Keratinocyte (primary cell): ENCODE results near the gene PITPNC1. TPM values are rescaled to one million over a fixed set of nuclear protein-coding genes. Genes with fewer than 3 reads are reported as not detected.

Source experiments
- DNase-seq: peaks from one replicate; pipeline ENCODE4 v3.0.0-alpha.2; 2011; ENCODE audit warnings: low read depth, missing footprints, low spot score
- FAIRE-seq: peaks from 2 replicates; lab custom pipeline; 2011; peaks lifted over from hg19 to GRCh38; lab: Jason Lieb, UNC
- H2AFZ ChIP-seq: 2 replicates; pipeline ENCODE4 v1.6.0; 2012; ENCODE audit warnings: low read length, control low read depth, inconsistent platforms; ENCODE audit not compliant: control insufficient read depth
- H3K27ac ChIP-seq: 2 replicates; pipeline ENCODE4 v1.5.1; 2011; ENCODE audit warnings: low read length; ENCODE audit not compliant: control insufficient read depth, insufficient read depth
- H3K27me3 ChIP-seq: 3 replicates; pipeline ENCODE4 v1.6.0; 2011; ENCODE audit warnings: low read length; ENCODE audit not compliant: control insufficient read depth, insufficient read depth; ENCODE audit errors: extremely low read depth
- H3K36me3 ChIP-seq, 2 experiments: 2 replicates in 1 of 2; 3 replicates in 1 of 2; pipeline ENCODE4 v1.5.1; 2011; ENCODE audit warnings: low read length in 2 of 2, mild to moderate bottlenecking in 1 of 2; ENCODE audit not compliant: control insufficient read depth in 2 of 2, insufficient read depth in 2 of 2; ENCODE audit errors: extremely low read depth in 1 of 2
- H3K4me1 ChIP-seq: 3 replicates; pipeline ENCODE4 v1.5.1; 2011; ENCODE audit warnings: low read length; ENCODE audit not compliant: control insufficient read depth, insufficient read depth; ENCODE audit errors: extremely low read depth
- H3K4me2 ChIP-seq: 3 replicates; pipeline ENCODE4 v1.6.0; 2011; ENCODE audit warnings: low read depth, low read length; ENCODE audit not compliant: control insufficient read depth, insufficient read depth; ENCODE audit errors: extremely low read depth
- H3K4me3 ChIP-seq, 3 experiments: fragments of 200-600 bp in 1 of 3; sonication (generic) in 1 of 3; 2 replicates in 2 of 3; 3 replicates in 1 of 3; pipeline ENCODE4 v1.5.1; 2011 to 2016; ENCODE audit warnings: low read length in 3 of 3, mild to moderate bottlenecking in 3 of 3, control low read depth in 2 of 3, inconsistent platforms in 1 of 3, low read depth in 1 of 3, mixed read lengths in 1 of 3, mixed run types in 1 of 3, moderate library complexity in 1 of 3; ENCODE audit not compliant: control insufficient read depth in 2 of 3, insufficient read depth in 2 of 3; ENCODE audit errors: extremely low read depth in 1 of 3
- H3K79me2 ChIP-seq: 2 replicates; pipeline ENCODE4 v1.6.0; 2012; ENCODE audit warnings: low read length; ENCODE audit not compliant: control insufficient read depth, insufficient read depth
- H3K9ac ChIP-seq: 3 replicates; pipeline ENCODE4 v1.6.0; 2011; ENCODE audit warnings: low read length; ENCODE audit not compliant: control insufficient read depth, insufficient read depth; ENCODE audit errors: extremely low read depth
- H3K9me1 ChIP-seq: 3 replicates; pipeline ENCODE4 v1.6.0; 2011; ENCODE audit warnings: low read length; ENCODE audit not compliant: control insufficient read depth, insufficient read depth; ENCODE audit errors: extremely low read depth
- H3K9me3 ChIP-seq: 2 replicates; pipeline ENCODE4 v1.5.1; 2012; ENCODE audit warnings: low read depth, low read length; ENCODE audit not compliant: control insufficient read depth
- H4K20me1 ChIP-seq: 3 replicates; pipeline ENCODE4 v1.6.0; 2011; ENCODE audit warnings: low read length; ENCODE audit not compliant: control insufficient read depth, insufficient read depth; ENCODE audit errors: extremely low read depth
- EZH2 ChIP-seq: IDR thresholded peaks from one replicate; pipeline ENCODE4 v1.6.1; 2012; ENCODE audit warnings: inconsistent platforms, mild to moderate bottlenecking, low read length, moderate library complexity
- dilution Hi-C: fragments of 300-500 bp; cut with MboI; formaldehyde crosslinking; loops from one replicate; pipeline ENCODE4 v1.7.0; 2020; ENCODE audit warnings: low sequenced_read_pairs; ENCODE audit not compliant: extremely low pct_ligation_motif_present
- polyA plus RNA-seq, 5 experiments: library from polyadenylated mRNA; depleted of rRNA in 3 of 5; stranded (reverse) in 3 of 5; stranded (forward) in 1 of 5; unstranded in 1 of 5; fragments of >200 nt; gene quantifications; 1 replicate in 1 of 5; 2 replicates in 3 of 5; 3 replicates in 1 of 5; pipeline versions ENCODE4 v1.2.1 to v1.2.3, GENCODE V29; 2011 to 2012; ENCODE audit warnings: missing spikeins in 2 of 5, low read depth in 1 of 5, low replicate concordance in 1 of 5
- TF ChIP-seq, protein P1 (sequence below), 3 experiments: IDR thresholded peaks in 1 of 3; conservative IDR thresholded peaks in 1 of 3; optimal IDR thresholded peaks in 1 of 3; 2 replicates in 2 of 3; 3 replicates in 1 of 3; pipeline versions ENCODE3 to v1.5.1; 2011; ENCODE audit warnings: low read length in 3 of 3, mild to moderate bottlenecking in 3 of 3, moderate library complexity in 2 of 3, control low read depth in 1 of 3, inconsistent platforms in 1 of 3; ENCODE audit not compliant: insufficient read depth in 2 of 3; ENCODE audit errors: extremely low read depth in 1 of 3

Gene PITPNC1
- polyA plus RNA-seq, 1 donor (not counting 4 experiments of a cell fraction or from before 2014, with no cell fraction given) = 24.8 TPM

- Histone ChIP-seq H2AFZ (no peak overlapping the region), H3K4me1 (peaks cover 12% of the 10 kb centered on the region), H3K9me3 (no peaks in the 10 kb centered on the region), H4K20me1 (no peaks in the 10 kb centered on the region), H3K79me2 (peaks cover 18% of the 10 kb centered on the region), H3K4me3 (no peak overlapping the region), H3K4me2 (no peak overlapping the region), H3K36me3 (no peaks in the 10 kb centered on the region), H3K9me1 (no peaks in the 10 kb centered on the region), H3K27me3 (no peaks in the 10 kb centered on the region), H3K9ac (no peak overlapping the region), H3K27ac (no peak overlapping the region)
- FAIRE-seq = no peak
- TF ChIP-seq EZH2 = no peak
- dilution Hi-C loops = no loop called here
- DNase-seq = no peak
These were observed 7.4 kb upstream of the PITPNC1 start for GRCh38 chr17:67369676-67370075.

DNA sequence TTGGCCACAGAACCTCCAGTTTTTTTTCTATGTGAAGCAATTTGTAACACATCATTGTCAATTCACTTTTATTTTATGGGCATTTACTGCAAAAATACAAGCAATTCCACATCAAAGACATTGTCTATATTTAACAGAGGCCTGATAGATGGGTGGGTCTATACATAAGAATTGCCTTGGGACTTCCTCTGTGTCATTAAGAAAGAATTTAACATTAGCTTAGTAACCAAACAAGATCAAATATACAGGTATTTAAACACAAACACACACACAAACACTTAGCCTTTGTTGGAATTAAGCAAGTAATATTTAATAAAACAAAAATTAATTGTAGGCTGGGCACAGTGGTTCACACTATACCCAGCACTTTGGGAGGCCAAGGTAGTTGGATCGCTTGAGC is 4.3 kb upstream of the PITPNC1 start:
- Histone ChIP-seq H2AFZ (no peak overlapping the region), H3K9me1 (no peaks in the 10 kb centered on the region), H3K9ac (no peak overlapping the region), H4K20me1 (no peaks in the 10 kb centered on the region), H3K4me3 (no peak overlapping the region), H3K79me2 (no peaks in the 10 kb centered on the region), H3K27ac (peak overlapping the region; percentile 50), H3K36me3 (no peaks in the 10 kb centered on the region), H3K4me1 (peaks cover 18% of the 10 kb centered on the region), H3K4me2 (peak overlapping the region; percentile 6), H3K27me3 (no peaks in the 10 kb centered on the region), H3K9me3 (no peaks in the 10 kb centered on the region)
- DNase-seq (no peak), FAIRE-seq (no peak)
- TF ChIP-seq, protein P1, sequence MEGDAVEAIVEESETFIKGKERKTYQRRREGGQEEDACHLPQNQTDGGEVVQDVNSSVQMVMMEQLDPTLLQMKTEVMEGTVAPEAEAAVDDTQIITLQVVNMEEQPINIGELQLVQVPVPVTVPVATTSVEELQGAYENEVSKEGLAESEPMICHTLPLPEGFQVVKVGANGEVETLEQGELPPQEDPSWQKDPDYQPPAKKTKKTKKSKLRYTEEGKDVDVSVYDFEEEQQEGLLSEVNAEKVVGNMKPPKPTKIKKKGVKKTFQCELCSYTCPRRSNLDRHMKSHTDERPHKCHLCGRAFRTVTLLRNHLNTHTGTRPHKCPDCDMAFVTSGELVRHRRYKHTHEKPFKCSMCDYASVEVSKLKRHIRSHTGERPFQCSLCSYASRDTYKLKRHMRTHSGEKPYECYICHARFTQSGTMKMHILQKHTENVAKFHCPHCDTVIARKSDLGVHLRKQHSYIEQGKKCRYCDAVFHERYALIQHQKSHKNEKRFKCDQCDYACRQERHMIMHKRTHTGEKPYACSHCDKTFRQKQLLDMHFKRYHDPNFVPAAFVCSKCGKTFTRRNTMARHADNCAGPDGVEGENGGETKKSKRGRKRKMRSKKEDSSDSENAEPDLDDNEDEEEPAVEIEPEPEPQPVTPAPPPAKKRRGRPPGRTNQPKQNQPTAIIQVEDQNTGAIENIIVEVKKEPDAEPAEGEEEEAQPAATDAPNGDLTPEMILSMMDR (optimal IDR thresholded peaks at IDR 0.05 in 1 of 3, IDR thresholded peaks at IDR 0.05 in 1 of 3, conservative IDR thresholded peaks at IDR 0.05 in 1 of 3; ENCODE audit: extremely low read depth in 1 of 3, insufficient read depth in 2 of 3, low read length in 3 of 3) = no peak
- no peak for TF ChIP-seq EZH2
- dilution Hi-C loops = no loop called here
